G401 (cell line): ENCODE data around the gene FAM72D. TPM values are rescaled to one million over a fixed set of nuclear protein-coding genes. Genes with fewer than 3 reads are reported as not detected.
"Not testable (repeated sequence)": the region's sequence is repeated elsewhere in the genome, so short reads cannot be mapped to it uniquely, and the experiment has no call there.

ENCODE experiments used
- DNase-seq: peaks from one replicate; pipeline ENCODE4 v3.0.0-alpha.2; 2015; ENCODE audit warnings: low spot score
- in situ Hi-C: cut with HindIII; loops from 2 replicates; pipeline ENCODE4 v1.10.0; 2016; ENCODE audit warnings: low sequenced_read_pairs, mixed read lengths
- total RNA-seq: library from RNA; depleted of rRNA; stranded (reverse); fragments of >200 nt; shearing (Covaris generic); gene quantifications from 2 replicates; pipeline ENCODE4 v1.2.3, GENCODE V29; 2014

The FAM72D gene
- total RNA-seq, 1 experiment from 2014 or later: 12.6 TPM

- DNase-seq, in situ Hi-C loops: not testable (repeated sequence)
Measured at GRCh38 chr1:145079737-145080136, 16.0 kb upstream of the FAM72D start.

GRCh38 chr1:145080193-145080592 lies 15.6 kb upstream of the FAM72D start:
- in situ Hi-C loops, DNase-seq: not testable (repeated sequence)

GRCh38 chr1:145082483-145083255 lies 13.1 kb upstream of the FAM72D start:
- in situ Hi-C loops: not testable (repeated sequence)
- DNase-seq: peak; percentile 0

GRCh38 chr1:145093517-145094149 lies 2.1 kb upstream of the FAM72D start:
- peak; percentile 9 for DNase-seq
- in situ Hi-C loops: not testable (repeated sequence)

GRCh38 chr1:145094655-145095211 lies 1.0 kb upstream of the FAM72D start:
- in situ Hi-C loops, DNase-seq: not testable (repeated sequence)

GRCh38 chr1:145101725-145102124 lies 6.0 kb downstream of the FAM72D start:
- DNase-seq, in situ Hi-C loops: not testable (repeated sequence)

GRCh38 chr1:145103294-145103693 lies 7.5 kb downstream of the FAM72D start:
- DNase-seq, in situ Hi-C loops: not testable (repeated sequence)

GRCh38 chr1:145111674-145112073 lies 15.9 kb downstream of the FAM72D start:
- in situ Hi-C loops, DNase-seq: not testable (repeated sequence)

- in situ Hi-C loops: not testable (repeated sequence)
Measured at GRCh38 chr1:145112703-145113102, 16.9 kb downstream of the FAM72D start.

GRCh38 chr1:145114560-145115057 lies 18.8 kb downstream of the FAM72D start:
- in situ Hi-C loops, DNase-seq: not testable (repeated sequence)

More at GRCh38 chr1:145112703-145113102, 16.9 kb downstream of the FAM72D start:
- not testable (repeated sequence) for DNase-seq

- DNase-seq, in situ Hi-C loops: not testable (repeated sequence)
Measured at GRCh38 chr1:145115587-145116493, 20.1 kb downstream of the FAM72D start.

- DNase-seq, in situ Hi-C loops: not testable (repeated sequence)
Measured at GRCh38 chr1:145119842-145120241, 24.1 kb downstream of the FAM72D start.

- in situ Hi-C loops, DNase-seq: not testable (repeated sequence)
Measured at GRCh38 chr1:145122344-145123061, 26.7 kb downstream of the FAM72D start.

GRCh38 chr1:145123062-145123395 lies 27.3 kb downstream of the FAM72D start:
- DNase-seq, in situ Hi-C loops: not testable (repeated sequence)

GRCh38 chr1:145123992-145124641 lies 28.3 kb downstream of the FAM72D start:
- DNase-seq, in situ Hi-C loops: not testable (repeated sequence)

- DNase-seq, in situ Hi-C loops: not testable (repeated sequence)
Measured at GRCh38 chr1:145125112-145125511, 29.3 kb downstream of the FAM72D start.

- DNase-seq, in situ Hi-C loops: not testable (repeated sequence)
Measured at GRCh38 chr1:145127144-145127543, 31.4 kb downstream of the FAM72D start.
